Brain microvascular endothelial cell (primary cell): ENCODE data around the gene CTBP1.

Experiments used
- DNase-seq: peaks from one replicate; pipeline ENCODE4 v3.0.0-alpha.2; 2020
- H3K27ac ChIP-seq: fragments of 250-450 bp; sonication (Bioruptor Pico); 2 replicates; pipeline ENCODE4 v1.5.1; 2020; ENCODE audit warnings: mild to moderate bottlenecking, moderate library complexity
- H3K27me3 ChIP-seq: fragments of 250-450 bp; sonication (Bioruptor Pico); replicated peaks from 2 replicates; pipeline ENCODE4 v1.5.1; 2020; ENCODE audit warnings: mild to moderate bottlenecking
- H3K36me3 ChIP-seq: fragments of 250-450 bp; sonication (Bioruptor Pico); replicated peaks from 2 replicates; pipeline ENCODE4 v1.5.1; 2020; ENCODE audit warnings: mild to moderate bottlenecking
- H3K4me3 ChIP-seq: 2 replicates; pipeline ENCODE4 v1.5.1; 2011; ENCODE audit warnings: low read depth, mild to moderate bottlenecking, control low read depth, low read length, moderate library complexity
- CTCF ChIP-seq: IDR thresholded peaks from 2 replicates; pipeline ENCODE4 v1.5.1; 2011; ENCODE audit warnings: low read depth, mild to moderate bottlenecking, moderate library complexity, low read length, control low read depth, inconsistent platforms; ENCODE audit errors: missing control alignments
- in situ Hi-C: cut with HindIII; loops from 2 replicates; pipeline ENCODE4 v1.10.0; 2017; ENCODE audit warnings: low sequenced_read_pairs, low pct_ligation_motif_present

The CTBP1 gene

DNA sequence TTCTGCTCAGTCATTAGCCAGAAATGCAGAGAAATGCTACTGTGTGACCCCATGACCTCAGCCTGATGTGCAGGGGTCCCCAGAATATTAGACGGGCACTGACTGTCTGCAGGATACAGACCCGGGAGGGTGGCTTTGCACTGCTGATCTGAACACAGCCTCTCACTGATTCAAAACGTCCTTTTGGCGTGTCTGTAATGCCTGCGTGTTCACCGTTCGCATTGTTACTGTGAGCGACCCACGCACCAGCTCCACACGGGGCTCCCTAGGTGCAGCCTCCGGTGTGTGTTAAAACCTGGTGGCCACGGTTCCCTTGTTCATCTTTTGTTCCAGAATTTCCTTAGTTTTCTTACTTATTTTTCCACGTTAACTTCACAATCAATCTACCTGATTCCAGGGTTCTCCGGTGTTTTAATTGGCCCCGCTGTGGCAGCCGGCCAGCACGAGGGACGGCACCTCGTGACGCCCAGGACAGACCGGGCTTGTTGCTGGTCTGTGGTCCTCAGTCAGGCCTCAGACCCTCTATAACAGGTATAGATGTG is 44.6 kb downstream of the CTBP1 start:
- Histone ChIP-seq H3K4me3 (no peak overlapping the region), H3K27ac (no peak overlapping the region), H3K27me3 (no peaks in the 10 kb centered on the region), H3K36me3 (no peaks in the 10 kb centered on the region)
- in situ Hi-C loops, result no loop called here
- no peak for TF ChIP-seq CTCF
- no peak for DNase-seq

DNA sequence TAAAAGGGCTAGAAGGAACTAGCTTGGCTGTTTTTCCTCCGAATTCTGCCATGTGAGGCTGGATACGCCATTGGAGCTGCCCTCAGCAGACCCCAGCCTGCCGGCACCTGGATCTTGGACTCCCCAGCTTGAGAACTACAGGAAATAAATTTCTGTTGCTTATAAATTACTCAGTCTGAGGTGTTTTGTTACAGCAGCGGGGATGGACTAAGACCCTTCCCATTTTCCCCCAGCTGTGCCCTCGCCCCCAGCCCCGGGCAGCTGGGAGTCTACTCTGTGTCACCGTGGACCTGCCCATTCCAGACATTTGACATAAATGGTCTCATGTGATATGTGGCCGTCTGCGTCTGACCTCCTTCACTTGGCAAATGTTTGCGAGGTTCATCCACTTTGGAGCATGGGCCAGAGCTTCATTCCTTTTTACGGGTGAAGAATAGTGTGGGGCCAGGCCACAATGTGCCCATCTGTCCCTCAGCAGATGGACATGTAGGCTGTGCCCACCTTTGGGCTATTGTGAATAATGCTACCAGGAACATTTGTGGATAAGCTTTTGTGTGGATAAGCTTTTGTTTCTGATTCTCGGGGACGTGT is 45.8 kb downstream of the CTBP1 start:
- in situ Hi-C loops, result no loop called here
- Histone ChIP-seq H3K27ac (no peak overlapping the region), H3K27me3 (no peaks in the 10 kb centered on the region), H3K4me3 (no peak overlapping the region), H3K36me3 (no peaks in the 10 kb centered on the region)
- no peak for TF ChIP-seq CTCF
- no peak for DNase-seq

GRCh38 chr4:1202526-1203011 is 46.4 kb downstream of the CTBP1 start:
- Histone ChIP-seq H3K27ac (no peak overlapping the region), H3K36me3 (no peaks in the 10 kb centered on the region), H3K27me3 (no peaks in the 10 kb centered on the region), H3K4me3 (no peak overlapping the region)
- DNase-seq, result no peak
- no peak for TF ChIP-seq CTCF
- in situ Hi-C loops, result no loop called here

DNA sequence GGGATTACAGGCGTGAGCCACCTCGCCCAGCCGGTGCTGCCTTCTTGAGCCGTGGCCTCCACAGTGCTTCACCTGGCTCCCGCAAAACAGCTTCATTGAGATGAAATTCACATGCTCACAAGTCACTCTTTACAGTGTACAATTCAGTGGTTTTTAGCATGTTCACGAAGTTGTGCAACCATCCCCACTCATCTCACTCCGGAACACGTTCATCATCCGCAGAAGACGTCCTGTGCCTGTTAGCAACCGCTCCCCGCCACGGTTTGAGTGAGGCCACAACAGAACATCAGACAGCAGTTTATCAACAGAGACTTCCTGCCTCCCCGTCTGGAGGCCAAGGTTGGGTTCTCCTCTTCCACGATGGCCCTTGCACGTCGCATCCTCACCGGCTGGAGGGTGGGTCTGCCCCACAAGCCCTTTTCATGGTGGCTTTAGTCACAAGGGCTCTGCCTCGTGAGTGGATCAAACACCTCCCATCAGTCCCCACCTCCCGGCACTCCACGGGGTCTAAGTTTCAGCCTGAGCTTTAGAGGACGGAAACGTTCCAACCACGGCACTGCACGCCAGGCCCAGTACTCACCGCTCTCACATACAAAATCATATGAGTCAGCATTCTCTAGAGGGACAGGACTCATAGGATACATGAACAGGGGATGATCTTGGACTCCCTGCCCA is 46.9 kb downstream of the CTBP1 start:
- no peaks in the 10 kb centered on the region for H3K36me3 ChIP-seq
- H3K27me3 ChIP-seq, result no peaks in the 10 kb centered on the region
- no peak overlapping the region for H3K4me3 ChIP-seq
- peak overlapping the region; percentile 30 for H3K27ac ChIP-seq
- peak; percentile 38 for DNase-seq
- in situ Hi-C loops, result no loop called here
- TF ChIP-seq CTCF, result no peak

GRCh38 chr4:1200425-1201035 is 48.4 kb downstream of the CTBP1 start:
- Histone ChIP-seq H3K27me3 (no peaks in the 10 kb centered on the region), H3K27ac (no peak overlapping the region), H3K36me3 (no peaks in the 10 kb centered on the region), H3K4me3 (no peak overlapping the region)
- no peak for TF ChIP-seq CTCF
- in situ Hi-C loops, result no loop called here
- peak; percentile 78 for DNase-seq
